T-helper 17 cell (primary cell): ENCODE measurements around the gene KCTD16. TPM values are rescaled to one million over a fixed set of nuclear protein-coding genes. Genes with fewer than 3 reads are reported as not detected.

ENCODE experiments used
- ATAC-seq: fragments of 150-1000 bp; cut with Tn5 transposase; 2 replicates; pipeline ENCODE4 v1.10.0; 2021; ENCODE audit warnings: mild to moderate bottlenecking, moderate library complexity
- DNase-seq, 3 donors: peaks; one replicate each; pipeline versions ENCODE4 v3.0.0 to v3.0.0-alpha.2; 2020 to 2021
- H3K9me3 ChIP-seq: one replicate; pipeline ENCODE4 v1.7.0; 2013; ENCODE audit warnings: low read length, mild to moderate bottlenecking; ENCODE audit not compliant: control insufficient read depth, poor library complexity, severe bottlenecking
- H3K27ac Mint-ChIP-seq: one replicate; pipeline ENCODE4 v1.8.0; 2022; ENCODE audit warnings: mild to moderate bottlenecking, moderate library complexity, mixed read lengths
- H3K27me3 Mint-ChIP-seq: one replicate; pipeline ENCODE4 v1.8.0; 2022; ENCODE audit warnings: mixed read lengths
- H3K36me3 Mint-ChIP-seq: one replicate; pipeline ENCODE4 v1.8.0; 2022; ENCODE audit warnings: low read depth, mixed read lengths
- H3K4me1 Mint-ChIP-seq: one replicate; pipeline ENCODE4 v1.8.0; 2022; ENCODE audit warnings: mild to moderate bottlenecking, mixed read lengths
- H3K4me3 Mint-ChIP-seq: one replicate; pipeline ENCODE4 v1.8.0; 2022; ENCODE audit warnings: mild to moderate bottlenecking, moderate library complexity, mixed read lengths
- total RNA-seq, 4 donors: library from RNA in 2 of 4; stranded (reverse) in 2 of 4; gene quantifications; one replicate each; pipeline ENCODE4 v1.2.3 and lab custom pipeline; 2022 to 2026

Gene KCTD16
- total RNA-seq, 2 donors from 2014 or later = not detected

GRCh38 chr5:144393641-144394435 lies 223.2 kb downstream of the KCTD16 start:
- Mint-ChIP-seq H3K27me3 (no peaks in the 10 kb centered on the region), H3K4me1 (no peaks in the 10 kb centered on the region), H3K27ac (no peak overlapping the region), H3K36me3 (no peaks in the 10 kb centered on the region), H3K4me3 (no peak overlapping the region)
- no peak for DNase-seq
- no peak for ATAC-seq
- H3K9me3 ChIP-seq = no peaks in the 10 kb centered on the region

- no peaks in the 10 kb centered on the region for H3K27me3 Mint-ChIP-seq
- H3K36me3 Mint-ChIP-seq = no peaks in the 10 kb centered on the region
- no peak overlapping the region for H3K27ac Mint-ChIP-seq
- no peak for DNase-seq
- ATAC-seq = no peak
- no peaks in the 10 kb centered on the region for H3K4me1 Mint-ChIP-seq
- no peaks in the 10 kb centered on the region for H3K9me3 ChIP-seq
- no peak overlapping the region for H3K4me3 Mint-ChIP-seq
These were observed 225.0 kb downstream of the KCTD16 start for GRCh38 chr5:144395704-144396103.

DNA sequence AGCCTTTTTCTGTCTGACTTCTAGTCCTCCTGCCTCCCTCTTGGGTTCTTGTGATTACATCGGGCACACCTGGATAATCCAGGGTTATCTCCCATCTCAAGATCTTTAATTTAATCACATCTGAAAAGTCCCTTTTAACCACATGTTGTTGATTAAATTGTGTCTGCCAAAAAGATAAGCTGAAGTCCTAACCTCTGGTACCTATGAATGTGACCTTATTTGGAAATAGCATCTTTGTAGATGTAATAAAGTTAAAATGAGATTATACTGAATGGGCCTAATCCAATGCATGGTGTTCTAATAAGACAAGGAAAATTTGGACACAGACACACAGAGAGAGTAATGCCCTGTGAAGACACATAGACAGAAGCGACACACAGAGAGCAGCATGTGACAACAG lies 232.4 kb downstream of the KCTD16 start:
- Mint-ChIP-seq H3K27ac (no peak overlapping the region), H3K4me1 (no peaks in the 10 kb centered on the region), H3K36me3 (no peaks in the 10 kb centered on the region), H3K4me3 (no peak overlapping the region), H3K27me3 (no peaks in the 10 kb centered on the region)
- no peak for ATAC-seq
- H3K9me3 ChIP-seq = no peaks in the 10 kb centered on the region
- no peak for DNase-seq

- no peaks in the 10 kb centered on the region for H3K9me3 ChIP-seq
- Mint-ChIP-seq H3K27me3 (no peaks in the 10 kb centered on the region), H3K4me1 (no peaks in the 10 kb centered on the region), H3K27ac (no peak overlapping the region), H3K36me3 (no peaks in the 10 kb centered on the region), H3K4me3 (no peak overlapping the region)
- DNase-seq (no peak), ATAC-seq (no peak)
These were observed 233.2 kb downstream of the KCTD16 start for GRCh38 chr5:144403817-144404420.

- Mint-ChIP-seq H3K4me3 (no peak overlapping the region), H3K27ac (no peak overlapping the region), H3K4me1 (no peaks in the 10 kb centered on the region), H3K36me3 (no peaks in the 10 kb centered on the region), H3K27me3 (no peaks in the 10 kb centered on the region)
- no peaks in the 10 kb centered on the region for H3K9me3 ChIP-seq
- ATAC-seq (no peak), DNase-seq (no peak)
These were observed 234.0 kb downstream of the KCTD16 start for GRCh38 chr5:144404672-144405071.

- H3K9me3 ChIP-seq = no peaks in the 10 kb centered on the region
- Mint-ChIP-seq H3K36me3 (no peaks in the 10 kb centered on the region), H3K4me3 (no peak overlapping the region), H3K4me1 (no peaks in the 10 kb centered on the region), H3K27ac (no peak overlapping the region), H3K27me3 (no peaks in the 10 kb centered on the region)
- DNase-seq (no peak), ATAC-seq (no peak)
These were observed 235.3 kb downstream of the KCTD16 start for GRCh38 chr5:144405991-144406390.

DNA sequence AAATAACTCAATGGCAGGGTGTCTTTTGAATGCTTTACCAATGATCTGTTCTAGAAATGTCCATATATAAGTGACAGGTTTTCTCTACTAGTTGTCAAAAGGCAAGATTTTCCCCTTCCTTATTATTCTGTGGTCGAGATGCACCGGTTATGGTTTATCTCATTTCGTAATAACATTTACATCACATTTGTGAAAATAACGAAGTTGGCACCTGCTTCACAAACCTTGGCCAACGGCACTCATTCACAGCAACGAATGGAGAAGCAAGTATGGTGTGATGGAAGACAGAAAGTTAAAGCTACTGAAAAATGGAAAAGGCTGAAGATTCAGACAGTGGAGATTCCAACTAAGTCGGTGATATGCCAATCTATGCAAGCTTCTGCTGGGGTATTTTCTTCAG lies 235.8 kb downstream of the KCTD16 start:
- Mint-ChIP-seq H3K36me3 (no peaks in the 10 kb centered on the region), H3K27ac (no peak overlapping the region), H3K4me1 (no peaks in the 10 kb centered on the region), H3K27me3 (no peaks in the 10 kb centered on the region), H3K4me3 (no peak overlapping the region)
- ATAC-seq (no peak), DNase-seq (no peak)
- no peaks in the 10 kb centered on the region for H3K9me3 ChIP-seq

DNA sequence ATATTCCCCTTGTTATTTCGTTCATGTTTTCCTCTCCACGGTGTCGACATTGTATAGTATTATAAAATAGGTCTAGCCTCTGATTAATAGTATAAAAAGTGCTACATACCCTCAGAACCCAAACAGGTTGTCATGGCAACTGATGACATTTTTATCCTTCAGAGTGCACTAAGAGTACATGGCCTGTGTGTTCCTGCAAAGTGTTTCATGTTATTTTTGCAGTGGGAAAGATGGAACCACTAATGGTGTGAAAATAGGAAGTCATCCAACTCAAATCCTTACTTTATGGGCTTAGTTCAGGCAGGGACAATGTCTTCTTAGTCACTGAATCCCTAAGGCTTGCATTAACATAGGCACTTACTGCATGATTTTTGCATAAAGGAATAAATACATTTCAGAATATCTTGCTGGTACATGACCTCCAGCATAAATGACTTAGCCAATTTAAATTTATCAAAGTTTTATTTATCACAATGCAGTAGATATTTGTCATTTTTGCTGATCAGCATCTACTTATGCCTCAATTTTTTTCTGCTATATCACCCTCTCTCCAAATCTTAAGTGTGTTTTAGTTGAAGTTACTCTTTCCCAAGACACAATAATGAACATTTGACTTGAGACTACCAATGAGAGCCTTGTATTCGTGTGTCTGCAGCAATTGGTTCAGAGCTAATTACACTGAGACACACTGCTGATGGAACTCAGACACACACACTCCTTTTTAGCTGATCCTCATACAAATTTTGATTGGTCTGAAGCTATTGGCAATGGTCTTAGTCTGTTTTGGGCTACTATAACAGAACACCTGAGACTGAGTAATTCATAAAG lies 243.7 kb downstream of the KCTD16 start:
- no peaks in the 10 kb centered on the region for H3K27me3 Mint-ChIP-seq
- no peak overlapping the region for H3K27ac Mint-ChIP-seq
- DNase-seq (no peak), ATAC-seq (no peak)
- no peak overlapping the region for H3K4me3 Mint-ChIP-seq
- H3K9me3 ChIP-seq = no peaks in the 10 kb centered on the region
- H3K36me3 Mint-ChIP-seq = no peaks in the 10 kb centered on the region
- H3K4me1 Mint-ChIP-seq = no peaks in the 10 kb centered on the region

GRCh38 chr5:144416196-144416595 lies 245.5 kb downstream of the KCTD16 start:
- no peaks in the 10 kb centered on the region for H3K9me3 ChIP-seq
- H3K4me1 Mint-ChIP-seq = no peaks in the 10 kb centered on the region
- H3K27ac Mint-ChIP-seq = no peak overlapping the region
- ATAC-seq (no peak), DNase-seq (no peak)
- H3K36me3 Mint-ChIP-seq = no peaks in the 10 kb centered on the region
- H3K4me3 Mint-ChIP-seq = no peak overlapping the region
- no peaks in the 10 kb centered on the region for H3K27me3 Mint-ChIP-seq

- H3K4me3 Mint-ChIP-seq = no peak overlapping the region
- no peaks in the 10 kb centered on the region for H3K9me3 ChIP-seq
- H3K27me3 Mint-ChIP-seq = no peaks in the 10 kb centered on the region
- H3K36me3 Mint-ChIP-seq = no peaks in the 10 kb centered on the region
- DNase-seq (no peak), ATAC-seq (no peak)
- H3K4me1 Mint-ChIP-seq = no peaks in the 10 kb centered on the region
- no peak overlapping the region for H3K27ac Mint-ChIP-seq
These were observed 248.0 kb downstream of the KCTD16 start for GRCh38 chr5:144418719-144419118.

DNA sequence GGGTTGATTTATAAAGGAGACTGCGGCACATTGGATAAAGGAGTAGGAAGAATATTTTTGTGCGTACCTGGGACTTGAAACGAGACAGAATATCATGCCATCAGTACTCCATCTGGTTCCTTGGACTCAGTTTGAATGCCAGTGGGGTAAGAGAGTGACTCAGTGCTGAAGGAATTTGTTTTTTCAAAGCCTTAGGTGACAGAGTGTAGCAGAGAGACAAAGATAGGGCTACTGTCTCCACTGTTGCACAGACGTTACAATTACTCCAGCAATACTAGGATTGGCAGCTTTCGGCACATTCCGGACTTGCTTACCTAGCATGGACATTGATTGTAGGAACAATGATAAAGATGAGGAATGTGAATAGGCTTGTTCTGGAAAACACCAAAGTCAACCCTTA lies 250.7 kb downstream of the KCTD16 start:
- no peak overlapping the region for H3K4me3 Mint-ChIP-seq
- no peaks in the 10 kb centered on the region for H3K27me3 Mint-ChIP-seq
- no peaks in the 10 kb centered on the region for H3K9me3 ChIP-seq
- no peak overlapping the region for H3K27ac Mint-ChIP-seq
- H3K36me3 Mint-ChIP-seq = no peaks in the 10 kb centered on the region
- ATAC-seq (no peak), DNase-seq (no peak)
- H3K4me1 Mint-ChIP-seq = no peaks in the 10 kb centered on the region

- H3K9me3 ChIP-seq = no peaks in the 10 kb centered on the region
- H3K4me3 Mint-ChIP-seq = no peak overlapping the region
- no peaks in the 10 kb centered on the region for H3K36me3 Mint-ChIP-seq
- DNase-seq (no peak), ATAC-seq (no peak)
- H3K27me3 Mint-ChIP-seq = no peaks in the 10 kb centered on the region
- no peak overlapping the region for H3K27ac Mint-ChIP-seq
- H3K4me1 Mint-ChIP-seq = no peaks in the 10 kb centered on the region
These were observed 251.5 kb downstream of the KCTD16 start for GRCh38 chr5:144422018-144422727.

GRCh38 chr5:144427866-144428265 lies 257.2 kb downstream of the KCTD16 start:
- Mint-ChIP-seq H3K4me1 (no peaks in the 10 kb centered on the region), H3K4me3 (no peak overlapping the region), H3K36me3 (no peaks in the 10 kb centered on the region), H3K27ac (no peak overlapping the region), H3K27me3 (no peaks in the 10 kb centered on the region)
- DNase-seq = no peak
- H3K9me3 ChIP-seq = no peaks in the 10 kb centered on the region
- ATAC-seq = no peak
